ENCODE results near the gene DEK.

Gene DEK

DNA sequence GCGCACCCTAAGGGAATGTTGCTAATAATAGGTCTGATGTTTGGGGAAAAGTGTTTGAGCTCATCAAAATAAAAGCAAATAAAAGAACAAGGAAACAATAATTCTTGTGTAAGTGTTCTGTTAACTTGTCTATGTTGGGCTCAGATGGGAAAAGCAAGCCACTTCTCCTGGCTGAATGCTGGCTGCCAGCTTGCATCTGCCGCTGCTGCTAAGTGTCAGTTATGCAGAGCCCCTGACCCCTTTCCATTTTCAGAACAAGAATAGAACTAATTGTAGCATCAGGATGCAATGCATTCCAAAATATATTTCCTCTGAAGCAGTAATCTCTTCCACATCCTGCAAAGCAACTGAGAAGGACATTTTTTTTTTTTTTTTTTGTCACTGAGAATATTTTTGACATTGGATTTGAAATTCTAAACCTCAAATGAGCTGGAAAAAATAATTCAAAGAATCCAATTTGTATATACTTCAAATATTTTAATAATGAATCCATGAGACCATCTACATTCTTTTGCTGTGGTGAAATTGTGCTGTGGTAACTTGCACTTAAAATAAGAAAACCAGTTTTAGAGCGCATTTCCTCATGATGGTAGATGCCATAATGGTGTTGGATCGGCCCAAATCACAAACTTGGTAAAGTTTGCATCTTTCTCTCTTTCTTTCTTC lies 43.9 kb upstream of the DEK start:
- ATAC-seq: peak; percentile 57
- TF ChIP-seq, protein P1, sequence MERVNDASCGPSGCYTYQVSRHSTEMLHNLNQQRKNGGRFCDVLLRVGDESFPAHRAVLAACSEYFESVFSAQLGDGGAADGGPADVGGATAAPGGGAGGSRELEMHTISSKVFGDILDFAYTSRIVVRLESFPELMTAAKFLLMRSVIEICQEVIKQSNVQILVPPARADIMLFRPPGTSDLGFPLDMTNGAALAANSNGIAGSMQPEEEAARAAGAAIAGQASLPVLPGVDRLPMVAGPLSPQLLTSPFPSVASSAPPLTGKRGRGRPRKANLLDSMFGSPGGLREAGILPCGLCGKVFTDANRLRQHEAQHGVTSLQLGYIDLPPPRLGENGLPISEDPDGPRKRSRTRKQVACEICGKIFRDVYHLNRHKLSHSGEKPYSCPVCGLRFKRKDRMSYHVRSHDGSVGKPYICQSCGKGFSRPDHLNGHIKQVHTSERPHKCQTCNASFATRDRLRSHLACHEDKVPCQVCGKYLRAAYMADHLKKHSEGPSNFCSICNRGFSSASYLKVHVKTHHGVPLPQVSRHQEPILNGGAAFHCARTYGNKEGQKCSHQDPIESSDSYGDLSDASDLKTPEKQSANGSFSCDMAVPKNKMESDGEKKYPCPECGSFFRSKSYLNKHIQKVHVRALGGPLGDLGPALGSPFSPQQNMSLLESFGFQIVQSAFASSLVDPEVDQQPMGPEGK (CRISPR knock-in tag; IDR thresholded peaks at IDR 0.05; ENCODE audit: borderline replicate concordance): no peak
- TF ChIP-seq ISL1 (CRISPR knock-in tag; IDR thresholded peaks at IDR 0.05): no peak

DNA sequence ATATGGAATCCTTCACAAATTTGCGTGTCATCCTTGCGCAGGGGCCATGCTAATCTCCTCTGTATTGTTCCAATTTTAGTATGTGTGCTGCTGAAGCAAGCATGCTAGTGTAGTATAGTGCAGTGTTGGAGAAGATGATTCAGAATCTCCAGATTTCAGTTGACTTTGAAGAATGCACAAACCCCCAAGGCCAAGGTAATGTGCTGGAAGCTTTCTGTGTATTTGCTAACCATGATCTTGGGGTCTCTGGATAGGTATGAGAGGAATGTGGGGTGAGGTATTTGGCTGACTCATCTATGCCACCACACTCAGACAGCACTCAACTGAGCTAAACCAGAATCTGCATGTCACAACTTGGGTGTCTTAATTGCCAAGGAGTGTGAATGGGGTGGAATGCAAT lies 42.6 kb upstream of the DEK start:
- peak; percentile 77 for ATAC-seq
- TF ChIP-seq, protein P1 (CRISPR knock-in tag; IDR thresholded peaks at IDR 0.05; ENCODE audit: borderline replicate concordance): no peak
- peak; percentile 42 for TF ChIP-seq ISL1 (CRISPR knock-in tag; IDR thresholded peaks at IDR 0.05)

DNA sequence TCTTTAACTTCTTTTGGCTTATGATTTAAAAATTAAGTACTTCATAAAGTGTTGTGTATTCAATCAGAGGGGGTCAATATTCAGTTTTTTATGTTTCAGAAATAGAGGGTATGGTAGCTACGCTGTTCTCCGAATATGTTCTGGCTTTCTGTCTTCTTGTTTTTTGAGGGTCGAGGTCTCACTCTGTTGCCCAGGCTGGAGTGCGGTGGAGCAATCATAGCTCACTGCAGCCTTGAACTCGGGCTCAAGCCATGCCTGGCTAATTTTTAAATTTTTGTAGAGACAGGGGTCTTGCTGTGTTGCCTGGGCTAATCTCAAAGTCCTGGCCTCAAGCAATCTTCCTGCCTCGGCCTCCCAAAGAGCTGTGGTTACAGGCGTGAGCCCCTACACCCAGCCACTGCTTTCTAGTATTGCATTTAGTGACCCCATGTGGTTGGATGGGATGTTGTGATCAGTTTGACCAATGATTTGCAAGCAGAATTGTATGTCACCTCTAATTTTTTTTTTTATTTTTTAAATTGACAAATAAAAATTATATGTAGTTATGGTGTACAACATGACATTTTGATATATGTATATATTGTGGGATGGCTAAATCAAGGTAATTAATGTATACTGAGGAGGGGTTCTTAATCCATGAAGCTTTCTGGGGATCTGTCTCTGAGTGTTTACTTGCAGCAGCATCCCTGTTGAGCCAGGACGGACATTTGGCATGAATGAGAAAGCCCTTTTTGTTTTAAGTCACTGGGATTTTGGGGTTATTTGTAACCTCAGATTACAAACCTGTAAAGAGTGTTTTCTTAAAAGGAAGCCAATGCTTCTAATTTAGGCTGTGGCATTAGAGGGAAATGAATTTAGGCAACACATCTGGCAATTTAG lies 38.5 kb upstream of the DEK start:
- ATAC-seq: peak; percentile 56

DNA sequence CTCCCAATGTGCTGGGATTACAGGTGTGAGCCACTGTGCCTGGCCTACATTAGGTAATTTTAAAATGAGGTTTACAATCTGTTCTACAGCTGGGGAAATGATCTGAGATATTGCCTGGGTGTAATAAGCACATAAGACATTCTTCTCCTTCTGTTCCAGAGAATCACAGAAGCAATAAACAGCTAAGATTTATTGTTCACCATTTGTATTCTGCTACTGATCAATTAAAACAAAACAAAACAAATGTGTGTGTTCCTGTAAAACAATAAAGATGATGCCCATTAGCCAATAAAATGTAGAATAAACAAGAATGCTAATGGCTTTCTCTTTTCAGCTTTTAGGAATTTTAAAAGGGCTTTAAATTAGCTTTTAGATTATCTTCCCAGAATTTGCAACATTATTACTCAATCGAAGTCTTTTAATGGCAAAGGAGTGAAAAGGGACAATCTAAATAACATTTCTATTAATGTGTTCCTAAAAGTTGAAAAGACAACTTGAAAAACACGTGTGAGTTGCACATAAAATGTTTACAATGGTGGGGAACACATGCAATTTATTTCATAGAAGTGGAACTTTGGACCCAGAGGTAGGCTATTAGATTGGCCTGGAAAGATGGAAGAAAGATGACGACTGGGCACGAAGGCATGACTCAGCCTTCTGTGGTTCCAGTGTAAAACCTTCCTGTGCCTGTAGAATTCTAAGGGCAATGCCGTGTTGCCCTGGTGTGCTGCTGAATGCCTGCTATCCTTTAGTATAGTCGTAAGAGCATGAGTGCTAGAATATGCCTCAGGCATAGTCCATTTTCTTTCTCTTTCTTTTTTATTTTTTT lies 29.0 kb upstream of the DEK start:
- ATAC-seq: peak; percentile 71
- TF ChIP-seq ZNF8 (CRISPR knock-in tag; IDR thresholded peaks at IDR 0.05) (no peak), RARB (CRISPR knock-in tag; IDR thresholded peaks at IDR 0.05) (no peak), CSDC2 (CRISPR knock-in tag; IDR thresholded peaks at IDR 0.05) (no peak), ISL1 (CRISPR knock-in tag; IDR thresholded peaks at IDR 0.05) (no peak), PPARA (CRISPR knock-in tag; IDR thresholded peaks at IDR 0.05; ENCODE audit: borderline replicate concordance) (no peak)
- TF ChIP-seq, protein P1 (CRISPR knock-in tag; IDR thresholded peaks at IDR 0.05; ENCODE audit: borderline replicate concordance): no peak
- TF ChIP-seq, protein P2, sequence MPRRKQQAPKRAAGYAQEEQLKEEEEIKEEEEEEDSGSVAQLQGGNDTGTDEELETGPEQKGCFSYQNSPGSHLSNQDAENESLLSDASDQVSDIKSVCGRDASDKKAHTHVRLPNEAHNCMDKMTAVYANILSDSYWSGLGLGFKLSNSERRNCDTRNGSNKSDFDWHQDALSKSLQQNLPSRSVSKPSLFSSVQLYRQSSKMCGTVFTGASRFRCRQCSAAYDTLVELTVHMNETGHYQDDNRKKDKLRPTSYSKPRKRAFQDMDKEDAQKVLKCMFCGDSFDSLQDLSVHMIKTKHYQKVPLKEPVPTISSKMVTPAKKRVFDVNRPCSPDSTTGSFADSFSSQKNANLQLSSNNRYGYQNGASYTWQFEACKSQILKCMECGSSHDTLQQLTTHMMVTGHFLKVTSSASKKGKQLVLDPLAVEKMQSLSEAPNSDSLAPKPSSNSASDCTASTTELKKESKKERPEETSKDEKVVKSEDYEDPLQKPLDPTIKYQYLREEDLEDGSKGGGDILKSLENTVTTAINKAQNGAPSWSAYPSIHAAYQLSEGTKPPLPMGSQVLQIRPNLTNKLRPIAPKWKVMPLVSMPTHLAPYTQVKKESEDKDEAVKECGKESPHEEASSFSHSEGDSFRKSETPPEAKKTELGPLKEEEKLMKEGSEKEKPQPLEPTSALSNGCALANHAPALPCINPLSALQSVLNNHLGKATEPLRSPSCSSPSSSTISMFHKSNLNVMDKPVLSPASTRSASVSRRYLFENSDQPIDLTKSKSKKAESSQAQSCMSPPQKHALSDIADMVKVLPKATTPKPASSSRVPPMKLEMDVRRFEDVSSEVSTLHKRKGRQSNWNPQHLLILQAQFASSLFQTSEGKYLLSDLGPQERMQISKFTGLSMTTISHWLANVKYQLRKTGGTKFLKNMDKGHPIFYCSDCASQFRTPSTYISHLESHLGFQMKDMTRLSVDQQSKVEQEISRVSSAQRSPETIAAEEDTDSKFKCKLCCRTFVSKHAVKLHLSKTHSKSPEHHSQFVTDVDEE (CRISPR knock-in tag; IDR thresholded peaks at IDR 0.05): no peak

More for the DNA sequence above, 38.5 kb upstream of the DEK start:
- no peak for TF ChIP-seq ZNF565 (CRISPR knock-in tag; conservative IDR thresholded peaks at IDR 0.05; ENCODE audit: low read depth)
- no peak for TF ChIP-seq CSDC2 (CRISPR knock-in tag; IDR thresholded peaks at IDR 0.05)
- TF ChIP-seq, protein P3, sequence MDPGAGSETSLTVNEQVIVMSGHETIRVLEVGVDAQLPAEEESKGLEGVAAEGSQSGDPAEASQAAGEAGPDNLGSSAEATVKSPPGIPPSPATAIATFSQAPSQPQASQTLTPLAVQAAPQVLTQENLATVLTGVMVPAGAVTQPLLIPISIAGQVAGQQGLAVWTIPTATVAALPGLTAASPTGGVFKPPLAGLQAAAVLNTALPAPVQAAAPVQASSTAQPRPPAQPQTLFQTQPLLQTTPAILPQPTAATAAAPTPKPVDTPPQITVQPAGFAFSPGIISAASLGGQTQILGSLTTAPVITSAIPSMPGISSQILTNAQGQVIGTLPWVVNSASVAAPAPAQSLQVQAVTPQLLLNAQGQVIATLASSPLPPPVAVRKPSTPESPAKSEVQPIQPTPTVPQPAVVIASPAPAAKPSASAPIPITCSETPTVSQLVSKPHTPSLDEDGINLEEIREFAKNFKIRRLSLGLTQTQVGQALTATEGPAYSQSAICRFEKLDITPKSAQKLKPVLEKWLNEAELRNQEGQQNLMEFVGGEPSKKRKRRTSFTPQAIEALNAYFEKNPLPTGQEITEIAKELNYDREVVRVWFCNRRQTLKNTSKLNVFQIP (CRISPR knock-in tag; IDR thresholded peaks at IDR 0.05; ENCODE audit: borderline replicate concordance, low read depth): no peak
- no peak for TF ChIP-seq ISL1 (CRISPR knock-in tag; IDR thresholded peaks at IDR 0.05)
- TF ChIP-seq SNAI2 (CRISPR knock-in tag; IDR thresholded peaks at IDR 0.05): no peak
- no peak for TF ChIP-seq ZNF8 (CRISPR knock-in tag; IDR thresholded peaks at IDR 0.05)
- TF ChIP-seq GLIS3 (CRISPR knock-in tag; IDR thresholded peaks at IDR 0.05): no peak
- TF ChIP-seq OSR1 (CRISPR knock-in tag; IDR thresholded peaks at IDR 0.05): no peak
- TF ChIP-seq, protein P1 (CRISPR knock-in tag; IDR thresholded peaks at IDR 0.05; ENCODE audit: borderline replicate concordance): no peak
- TF ChIP-seq TCF4 (CRISPR knock-in tag; IDR thresholded peaks at IDR 0.05; ENCODE audit: borderline replicate concordance): no peak
- TF ChIP-seq, protein P2 (CRISPR knock-in tag; IDR thresholded peaks at IDR 0.05): no peak

Measured in SK-N-SH treated with all-trans-retinoic acid at 6 μM for 48 hours (cell line).